IPS-15b (cell line): ENCODE measurements around the gene NKIRAS1.
A peak's percentile ranks its signal among the peaks of the same experiment; 100 is the strongest.
"Not testable (repeated sequence)": the region's sequence is repeated elsewhere in the genome, so short reads cannot be mapped to it uniquely, and the experiment has no call there.

ENCODE experiments used
- H3K27me3 ChIP-seq: one replicate; pipeline ENCODE4 v1.6.1; 2013; ENCODE audit warnings: low read length; ENCODE audit not compliant: control insufficient read depth, insufficient read depth
- H3K36me3 ChIP-seq: one replicate; pipeline ENCODE4 v1.6.1; 2013; ENCODE audit warnings: low read length; ENCODE audit not compliant: control insufficient read depth, insufficient read depth
- H3K4me1 ChIP-seq: one replicate; pipeline ENCODE4 v1.6.1; 2013; ENCODE audit warnings: mild to moderate bottlenecking, low read length; ENCODE audit not compliant: control insufficient read depth, insufficient read depth
- H3K4me3 ChIP-seq: one replicate; pipeline ENCODE4 v1.5.1; 2013; ENCODE audit warnings: low read depth, low read length
- H3K9ac ChIP-seq: one replicate; pipeline ENCODE4 v1.6.1; 2013; ENCODE audit warnings: low read depth, mild to moderate bottlenecking, low read length
- H3K9me3 ChIP-seq: one replicate; pipeline ENCODE4 v1.6.1; 2013; ENCODE audit warnings: mild to moderate bottlenecking, low read length; ENCODE audit not compliant: control insufficient read depth, insufficient read depth

Gene NKIRAS1

DNA sequence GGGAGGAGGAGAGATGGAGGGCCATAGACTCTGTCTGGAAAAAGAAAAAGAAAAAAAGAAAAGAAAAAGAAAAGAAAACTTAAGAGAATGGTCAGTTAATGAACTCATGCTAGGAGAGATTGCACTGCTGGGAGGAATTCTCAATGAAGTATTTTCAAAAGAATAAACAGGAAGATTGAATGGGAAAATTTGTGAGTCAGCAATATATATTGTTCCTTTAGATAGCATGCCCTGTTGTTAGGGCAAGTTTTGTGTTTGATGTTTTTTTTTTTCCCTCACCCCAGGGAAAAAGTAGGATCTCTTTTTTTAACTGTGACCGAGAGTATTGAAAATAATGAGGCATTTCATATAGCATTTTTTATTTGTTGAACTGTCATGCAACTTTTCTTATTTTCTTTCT, 20.5 kb upstream of the NKIRAS1 start:
- Histone ChIP-seq H3K4me1 (no peaks in the 10 kb centered on the region), H3K36me3 (no peaks in the 10 kb centered on the region), H3K4me3 (no peak overlapping the region), H3K9me3 (no peaks in the 10 kb centered on the region), H3K27me3 (no peaks in the 10 kb centered on the region), H3K9ac (no peak overlapping the region)

DNA sequence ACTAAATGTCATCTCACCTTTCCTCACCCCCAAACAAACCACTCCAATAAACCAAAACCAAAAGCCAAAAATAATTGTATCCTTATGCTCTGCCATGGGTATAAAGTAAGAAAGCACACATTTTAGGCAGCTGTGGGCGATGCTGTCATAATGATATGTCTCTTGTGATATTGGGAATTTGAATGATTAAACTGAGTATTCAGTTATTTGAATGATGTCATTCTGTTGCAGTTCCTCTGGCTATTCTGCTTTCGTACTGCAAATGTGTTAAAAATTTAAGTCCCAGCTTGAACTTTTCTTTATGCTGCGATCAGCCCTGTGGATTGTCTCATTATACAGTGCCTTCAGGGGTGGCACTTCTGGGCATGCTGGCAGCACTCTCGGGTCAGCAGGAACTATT, 17.5 kb upstream of the NKIRAS1 start:
- Histone ChIP-seq H3K9me3 (no peaks in the 10 kb centered on the region), H3K36me3 (no peaks in the 10 kb centered on the region), H3K4me1 (peaks cover 3% of the 10 kb centered on the region), H3K27me3 (no peaks in the 10 kb centered on the region), H3K4me3 (no peak overlapping the region), H3K9ac (no peak overlapping the region)

DNA sequence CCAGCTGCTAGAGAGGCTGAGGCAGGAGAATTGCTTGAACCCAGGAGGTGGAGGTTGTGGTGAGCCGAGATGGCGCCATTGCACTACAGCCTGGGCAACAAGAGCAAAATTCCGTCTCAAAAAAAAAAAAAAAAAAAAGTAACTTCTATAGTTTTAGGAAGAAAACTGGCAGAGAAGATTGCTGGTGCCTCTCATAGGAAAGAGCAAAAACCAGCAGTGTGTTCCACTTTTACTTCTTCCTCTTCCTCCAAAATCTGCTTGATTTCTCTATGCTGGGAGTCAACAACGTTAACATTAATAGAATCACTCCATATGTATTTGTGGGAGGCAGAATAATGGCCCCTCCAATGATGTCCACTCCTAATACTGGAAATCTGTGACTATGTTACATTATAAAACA, 15.8 kb upstream of the NKIRAS1 start:
- Histone ChIP-seq H3K4me1 (peaks cover 3% of the 10 kb centered on the region), H3K9me3 (no peaks in the 10 kb centered on the region), H3K9ac (no peak overlapping the region), H3K27me3 (no peaks in the 10 kb centered on the region), H3K36me3 (no peaks in the 10 kb centered on the region), H3K4me3 (no peak overlapping the region)

DNA sequence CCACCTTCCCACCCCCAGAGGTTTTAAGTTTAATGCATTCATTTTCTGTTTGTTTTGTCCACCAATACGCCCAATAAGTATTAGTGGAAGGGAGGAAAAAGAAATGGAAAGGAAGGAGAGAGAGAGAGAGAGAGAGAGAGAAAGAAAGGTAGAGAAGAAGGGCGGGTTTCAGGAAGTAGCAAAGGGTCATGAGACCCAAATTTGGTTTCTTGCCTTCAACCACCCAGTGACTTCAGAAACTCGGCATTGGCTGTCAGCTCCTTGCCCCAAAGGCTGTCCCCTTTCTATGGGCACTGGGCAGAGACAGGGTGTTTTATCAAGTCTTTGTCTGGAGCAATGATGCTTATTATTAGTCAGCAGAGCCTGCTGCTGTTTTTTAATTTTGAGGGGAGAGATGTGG, 14.8 kb upstream of the NKIRAS1 start:
- H3K9ac ChIP-seq: no peak overlapping the region
- H3K27me3 ChIP-seq: no peaks in the 10 kb centered on the region
- no peaks in the 10 kb centered on the region for H3K36me3 ChIP-seq
- H3K4me3 ChIP-seq: no peak overlapping the region
- peaks cover 3% of the 10 kb centered on the region for H3K4me1 ChIP-seq
- H3K9me3 ChIP-seq: no peaks in the 10 kb centered on the region

DNA sequence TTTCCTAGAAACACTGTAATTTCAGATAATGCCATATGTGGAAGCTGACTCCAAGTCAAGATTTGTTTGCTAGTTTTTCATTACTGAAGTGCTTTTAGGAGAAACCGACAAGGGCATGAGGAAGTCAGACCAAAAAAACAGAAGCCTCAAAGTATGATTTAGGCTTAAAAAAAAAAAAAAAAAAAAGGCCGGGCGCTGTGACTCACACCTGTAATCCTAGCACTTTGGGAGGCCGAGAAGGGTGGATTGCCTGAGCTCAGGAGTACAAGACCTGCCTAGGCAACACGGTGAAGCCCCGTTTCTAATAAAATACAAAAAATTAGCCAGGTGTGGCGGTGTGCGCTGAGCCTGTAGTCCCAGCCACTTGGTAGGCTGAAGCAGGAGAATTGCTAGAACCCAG, 11.7 kb upstream of the NKIRAS1 start:
- Histone ChIP-seq H3K4me1 (peaks cover 3% of the 10 kb centered on the region), H3K36me3 (no peaks in the 10 kb centered on the region), H3K9ac (no peak overlapping the region), H3K9me3 (no peaks in the 10 kb centered on the region), H3K4me3 (no peak overlapping the region), H3K27me3 (no peaks in the 10 kb centered on the region)

DNA sequence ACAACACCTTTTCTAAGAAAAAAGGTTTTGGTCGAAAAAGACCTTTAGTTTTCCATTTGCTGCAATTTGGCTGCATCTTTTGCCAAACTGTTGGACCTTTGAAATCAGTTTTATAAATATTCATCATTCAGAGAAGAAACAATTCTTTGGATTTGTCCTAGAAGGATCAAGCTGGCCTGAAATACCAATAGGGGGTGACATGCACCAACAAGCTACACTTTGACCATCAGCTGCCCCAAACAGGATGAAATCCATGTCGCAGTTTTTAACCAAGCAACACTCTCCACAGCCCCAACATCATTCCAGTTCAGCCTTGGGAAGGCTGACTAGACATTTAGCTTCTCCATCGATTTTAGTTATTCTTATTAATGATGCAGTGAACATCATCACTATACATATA, 9.9 kb upstream of the NKIRAS1 start:
- Histone ChIP-seq H3K36me3 (no peaks in the 10 kb centered on the region), H3K4me1 (peaks cover 3% of the 10 kb centered on the region), H3K9ac (no peak overlapping the region), H3K27me3 (no peaks in the 10 kb centered on the region), H3K9me3 (no peaks in the 10 kb centered on the region), H3K4me3 (no peak overlapping the region)

DNA sequence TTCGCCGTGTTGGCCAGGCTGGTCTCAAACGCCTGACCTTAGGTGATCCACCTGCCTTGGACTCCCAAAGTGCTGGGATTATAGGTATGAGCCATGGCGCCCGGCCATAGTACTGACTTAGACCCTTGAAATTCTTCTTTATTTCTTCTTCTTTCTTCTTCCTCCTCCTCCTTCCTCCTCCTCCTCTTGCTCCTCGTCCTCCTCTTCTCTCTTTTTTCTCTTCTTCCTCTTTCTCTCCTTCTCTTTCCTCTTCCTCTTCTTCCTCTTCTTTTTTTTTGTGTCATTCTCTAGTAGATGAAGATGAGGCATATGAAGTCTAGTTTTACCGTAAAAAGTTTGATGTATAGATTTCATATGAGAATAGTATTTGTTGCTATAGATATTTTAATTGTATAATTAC, 9.5 kb upstream of the NKIRAS1 start:
- no peaks in the 10 kb centered on the region for H3K9me3 ChIP-seq
- H3K4me1 ChIP-seq: peaks cover under 1% of the 10 kb centered on the region
- no peaks in the 10 kb centered on the region for H3K36me3 ChIP-seq
- no peaks in the 10 kb centered on the region for H3K27me3 ChIP-seq
- no peak overlapping the region for H3K9ac ChIP-seq
- H3K4me3 ChIP-seq: no peak overlapping the region

DNA sequence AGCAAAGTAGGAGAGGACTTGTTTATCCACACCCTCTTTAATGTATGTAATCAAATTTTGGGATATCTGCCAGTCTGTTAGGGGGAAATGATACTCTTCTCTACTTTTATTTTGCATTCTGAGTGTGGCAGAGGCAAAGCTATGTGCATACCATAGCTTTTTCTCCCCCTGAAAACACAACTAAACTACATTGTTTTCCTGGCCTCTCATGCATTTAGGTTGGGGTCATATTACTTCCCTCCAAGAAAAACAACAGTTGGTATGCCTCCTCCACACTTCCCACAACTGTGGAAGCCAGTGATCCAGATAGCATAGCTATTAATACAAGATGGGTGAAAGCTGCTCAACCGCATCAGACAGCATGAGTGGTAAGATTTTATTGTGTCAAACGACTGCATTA, 7.0 kb upstream of the NKIRAS1 start:
- H3K9ac ChIP-seq: no peak overlapping the region
- no peaks in the 10 kb centered on the region for H3K4me1 ChIP-seq
- no peaks in the 10 kb centered on the region for H3K27me3 ChIP-seq
- no peak overlapping the region for H3K4me3 ChIP-seq
- no peaks in the 10 kb centered on the region for H3K9me3 ChIP-seq
- peaks cover 2% of the 10 kb centered on the region for H3K36me3 ChIP-seq

DNA sequence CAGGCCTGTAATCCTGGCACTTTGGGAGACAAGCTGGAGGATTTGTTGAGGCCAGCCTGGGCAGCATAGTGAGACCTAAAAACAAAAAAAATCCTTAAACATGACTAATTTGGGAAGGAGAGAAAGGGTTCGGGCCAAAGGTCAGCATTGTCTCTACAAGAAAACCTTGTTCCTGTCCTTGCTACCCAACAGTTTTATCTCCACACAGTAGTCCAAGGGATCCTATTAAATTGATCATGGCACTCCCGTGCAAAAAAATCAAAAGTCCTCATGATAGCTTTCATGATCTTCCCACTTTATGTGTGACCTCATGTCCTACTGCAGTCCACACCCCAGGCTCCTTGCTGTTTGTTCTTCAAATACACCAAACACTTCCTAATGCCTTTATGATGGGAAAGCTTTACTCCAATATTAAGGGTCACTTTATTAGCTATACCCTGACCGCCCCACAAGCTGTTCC, 4.3 kb upstream of the NKIRAS1 start:
- peaks cover 13% of the 10 kb centered on the region for H3K36me3 ChIP-seq
- H3K9me3 ChIP-seq: no peaks in the 10 kb centered on the region
- H3K4me1 ChIP-seq: no peaks in the 10 kb centered on the region
- peaks cover under 1% of the 10 kb centered on the region for H3K27me3 ChIP-seq
- H3K4me3 ChIP-seq: no peak overlapping the region
- no peak overlapping the region for H3K9ac ChIP-seq

DNA sequence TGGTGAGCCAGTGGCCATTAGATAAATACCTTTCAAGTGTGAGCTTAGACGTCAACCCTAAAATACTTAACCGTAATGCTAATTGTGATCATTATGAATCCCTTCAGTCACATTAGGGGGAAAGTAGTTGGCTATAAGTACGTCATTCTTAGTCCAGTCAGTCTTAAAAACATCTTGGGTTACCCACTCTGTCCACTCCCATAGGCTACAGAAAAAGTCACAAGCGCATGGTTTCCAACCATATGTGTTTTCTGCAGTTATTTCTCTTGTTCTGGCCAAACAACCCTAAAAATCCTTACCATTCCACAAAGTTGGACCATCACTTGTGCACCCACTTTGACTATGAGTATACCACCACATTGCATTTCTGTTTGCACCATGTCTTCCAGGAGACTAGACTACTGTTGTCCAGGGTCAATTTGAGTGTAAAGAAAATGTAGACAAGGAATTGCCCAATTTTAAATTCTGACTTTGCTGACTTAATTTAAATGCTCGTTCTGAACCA, 3.4 kb upstream of the NKIRAS1 start:
- H3K4me3 ChIP-seq: no peak overlapping the region
- H3K4me1 ChIP-seq: no peaks in the 10 kb centered on the region
- H3K9ac ChIP-seq: no peak overlapping the region
- peaks cover 13% of the 10 kb centered on the region for H3K36me3 ChIP-seq
- H3K9me3 ChIP-seq: no peaks in the 10 kb centered on the region
- H3K27me3 ChIP-seq: peaks cover 8% of the 10 kb centered on the region

DNA sequence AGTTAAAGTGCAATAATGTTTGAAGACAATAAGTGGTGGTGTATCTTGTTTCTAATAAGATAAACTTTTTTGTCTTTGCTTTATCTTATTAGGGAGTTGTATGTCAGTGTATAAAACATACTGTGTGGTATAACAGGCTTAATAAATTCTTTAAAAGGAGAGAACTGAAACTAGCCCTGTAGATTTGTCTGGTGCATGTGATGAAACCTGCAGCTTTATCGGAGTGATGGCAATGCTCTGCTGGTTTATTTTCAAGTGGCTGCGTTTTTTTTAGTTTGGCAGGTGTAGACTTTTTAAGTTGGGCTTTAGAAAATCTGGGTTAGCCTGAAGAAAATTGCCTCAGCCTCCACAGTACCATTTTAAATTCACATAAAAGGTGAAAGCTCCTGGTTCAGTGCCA, 2.8 kb upstream of the NKIRAS1 start:
- no peaks in the 10 kb centered on the region for H3K4me1 ChIP-seq
- no peak overlapping the region for H3K4me3 ChIP-seq

DNA sequence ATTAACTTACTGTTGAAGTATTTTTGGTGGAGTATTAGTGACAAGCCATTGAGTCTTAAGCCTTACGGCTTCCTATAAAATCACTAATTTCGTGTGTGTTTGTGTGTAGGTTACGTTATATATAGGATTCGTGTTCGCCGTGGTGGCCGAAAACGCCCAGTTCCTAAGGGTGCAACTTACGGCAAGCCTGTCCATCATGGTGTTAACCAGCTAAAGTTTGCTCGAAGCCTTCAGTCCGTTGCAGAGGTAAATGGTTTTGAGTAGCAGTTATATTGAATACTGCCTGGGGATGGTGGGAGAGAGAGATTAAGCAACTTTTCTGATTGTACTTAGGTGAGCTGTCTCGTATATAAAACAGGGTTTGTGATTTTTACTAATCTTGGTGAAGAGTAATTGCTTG, 1.5 kb upstream of the NKIRAS1 start:
- not testable (repeated sequence) for H3K9me3 ChIP-seq, H3K27me3 ChIP-seq, H3K4me1 ChIP-seq
- Histone ChIP-seq H3K4me3 (peak overlapping the region; percentile 94), H3K9ac (peak overlapping the region; percentile 99), H3K36me3 (peaks cover 13% of the 10 kb centered on the region)

More for the DNA sequence above, 2.8 kb upstream of the NKIRAS1 start:
- Histone ChIP-seq H3K9me3 (no peaks in the 10 kb centered on the region), H3K9ac (no peak overlapping the region), H3K36me3 (peaks cover 13% of the 10 kb centered on the region), H3K27me3 (peaks cover 8% of the 10 kb centered on the region)
